HG03442 (cell line): ENCODE results near the gene TMEM225B.
"Not testable (repeated sequence)": the region's sequence is repeated elsewhere in the genome, so short reads cannot be mapped to it uniquely, and the experiment has no call there.

Source experiments
- ATAC-seq: cut with Tn5 transposase; IDR thresholded peaks from one replicate; pipeline ENCODE4 v1.9.1; 2021; ENCODE audit warnings: mild to moderate bottlenecking, moderate library complexity; ENCODE audit not compliant: unreplicated experiment

The TMEM225B gene, protein sequence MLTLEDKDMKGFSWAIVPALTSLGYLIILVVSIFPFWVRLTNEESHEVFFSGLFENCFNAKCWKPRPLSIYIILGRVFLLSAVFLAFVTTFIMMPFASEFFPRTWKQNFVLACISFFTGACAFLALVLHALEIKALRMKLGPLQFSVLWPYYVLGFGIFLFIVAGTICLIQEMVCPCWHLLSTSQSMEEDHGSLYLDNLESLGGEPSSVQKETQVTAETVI

DNA sequence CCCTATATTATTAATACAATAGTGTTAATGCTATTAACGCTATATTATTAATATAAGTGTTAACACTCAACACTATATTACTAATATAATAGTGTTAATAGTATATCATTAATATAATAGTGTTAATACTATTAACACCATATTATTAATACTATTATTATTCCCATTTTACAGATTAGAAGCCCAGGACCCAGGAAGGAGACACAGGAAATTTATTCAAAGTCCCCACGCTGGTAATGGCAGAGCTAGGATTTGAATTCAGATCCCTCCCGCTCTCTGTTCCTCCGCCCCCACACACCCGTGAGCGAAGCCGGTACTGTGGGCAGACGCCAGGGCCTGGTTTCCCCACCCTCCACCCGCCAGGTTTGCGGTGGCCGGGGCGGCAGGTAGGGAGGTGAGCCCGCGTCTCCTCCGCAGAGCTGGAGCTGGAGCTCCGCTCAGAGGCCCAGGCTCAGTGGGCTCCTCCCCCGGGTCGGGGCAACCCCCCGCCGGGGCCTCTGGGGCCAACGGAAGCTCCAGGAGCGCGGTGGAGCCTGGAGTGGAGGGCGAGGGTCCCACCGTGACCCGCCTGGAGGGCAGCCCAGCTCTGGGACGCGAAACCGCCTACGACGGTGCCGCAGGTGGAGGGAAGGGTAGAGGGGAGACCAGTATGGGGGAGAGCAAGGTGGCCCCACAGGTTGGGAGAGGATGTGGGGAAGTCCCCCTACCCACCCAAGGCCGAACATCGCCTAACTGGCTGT is at the start of gene TMEM225B:
TSS of gene TMEM225B (plus strand) at position 506 of the 740 bp plus-strand sequence. CDS start 6,122 bp downstream, outside the sequence.
- no peak for ATAC-seq

DNA sequence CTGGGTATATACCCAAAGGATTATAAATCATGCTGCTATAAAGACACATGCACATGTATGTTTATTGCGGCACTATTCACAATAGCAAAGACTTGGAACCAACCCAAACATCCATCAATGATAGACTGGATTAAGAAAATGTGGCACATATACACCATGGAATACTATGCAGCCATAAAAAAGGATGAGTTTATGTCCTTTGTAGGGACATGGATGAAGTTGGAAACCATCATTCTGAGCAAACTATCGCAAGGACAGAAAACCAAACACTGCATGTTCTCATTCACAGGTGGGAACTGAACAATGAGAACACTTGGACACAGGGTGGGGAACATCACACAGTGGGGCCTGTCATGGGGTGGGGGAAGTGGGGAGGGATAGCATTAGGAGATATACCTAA is 48.5 kb upstream of the TMEM225B start:
- not testable (repeated sequence) for ATAC-seq

DNA sequence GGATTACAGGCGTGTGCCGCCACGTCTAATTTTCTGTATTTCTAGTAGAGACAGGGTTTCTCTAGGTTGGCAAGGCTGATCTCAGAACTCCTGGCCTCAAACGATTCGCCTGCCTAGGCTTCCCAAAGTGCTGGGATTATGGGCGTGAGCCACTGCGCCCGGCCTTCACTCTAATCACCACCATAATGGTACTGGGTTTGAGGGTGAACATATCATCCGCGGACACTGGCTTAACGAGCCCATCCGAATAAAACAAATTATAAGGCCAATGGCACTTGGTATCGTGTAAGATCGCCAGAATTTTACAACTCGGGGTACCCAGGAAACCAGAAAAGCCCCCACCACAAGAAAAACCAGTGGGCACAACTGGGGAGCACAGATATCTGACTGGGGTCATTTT is 46.7 kb upstream of the TMEM225B start:
- no peak for ATAC-seq

DNA sequence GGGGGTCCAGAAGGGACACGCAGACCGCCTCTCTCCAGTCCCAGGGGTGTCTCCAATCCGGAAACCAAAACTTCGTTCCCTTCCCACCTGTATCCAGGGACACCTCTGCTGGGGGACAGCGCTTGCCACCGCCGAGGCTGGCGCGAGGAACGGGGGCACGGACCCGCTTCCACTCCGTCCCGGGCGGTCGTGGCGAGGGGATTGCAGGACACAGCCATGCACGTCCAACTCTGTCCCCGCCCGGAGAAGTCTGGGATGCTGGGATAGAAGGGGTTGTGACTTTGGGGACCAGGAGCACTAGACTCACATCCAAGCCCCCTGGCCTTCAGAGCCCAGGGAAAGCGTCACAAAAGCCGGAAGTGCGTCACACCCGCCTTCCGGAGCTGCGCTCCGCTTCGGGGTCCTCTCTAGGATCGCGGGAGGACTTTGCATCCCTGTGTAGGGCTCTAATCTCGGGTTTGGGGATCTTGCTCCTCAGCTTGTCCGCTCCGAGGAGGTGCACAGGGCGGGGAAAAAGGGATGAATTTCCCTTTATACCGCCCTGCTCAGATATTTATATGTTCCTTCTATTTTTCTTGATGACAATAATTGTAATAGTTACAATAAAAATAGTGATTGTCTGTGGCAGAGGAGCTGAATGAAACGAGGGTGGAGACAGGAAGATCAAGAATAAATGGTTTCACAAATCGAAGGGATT is 46.2 kb upstream of the TMEM225B start, which contains the start of gene FAM200A:
TSS of gene FAM200A (minus strand) at position 348 of the 697 bp plus-strand sequence. CDS start 3,707 bp downstream, outside the sequence.
- peak; percentile 92 for ATAC-seq

DNA sequence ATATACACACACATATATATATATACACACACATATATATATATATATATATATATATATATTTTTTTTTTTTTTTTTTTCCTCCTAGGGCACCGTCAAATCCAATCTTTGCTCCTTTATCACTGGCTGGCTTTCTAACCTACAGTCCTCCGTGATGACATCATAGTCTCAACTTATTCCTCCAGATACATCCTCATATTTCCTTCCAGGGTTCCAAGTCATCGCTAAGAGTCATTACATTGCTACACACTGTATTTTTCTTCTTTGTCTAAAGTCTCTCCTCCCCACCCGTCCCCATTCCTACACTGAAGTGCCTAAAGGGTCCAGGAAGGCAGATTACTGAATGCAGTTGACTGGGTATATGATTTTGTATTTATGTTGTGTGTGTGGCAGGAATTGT is 45.0 kb upstream of the TMEM225B start:
- no peak for ATAC-seq

DNA sequence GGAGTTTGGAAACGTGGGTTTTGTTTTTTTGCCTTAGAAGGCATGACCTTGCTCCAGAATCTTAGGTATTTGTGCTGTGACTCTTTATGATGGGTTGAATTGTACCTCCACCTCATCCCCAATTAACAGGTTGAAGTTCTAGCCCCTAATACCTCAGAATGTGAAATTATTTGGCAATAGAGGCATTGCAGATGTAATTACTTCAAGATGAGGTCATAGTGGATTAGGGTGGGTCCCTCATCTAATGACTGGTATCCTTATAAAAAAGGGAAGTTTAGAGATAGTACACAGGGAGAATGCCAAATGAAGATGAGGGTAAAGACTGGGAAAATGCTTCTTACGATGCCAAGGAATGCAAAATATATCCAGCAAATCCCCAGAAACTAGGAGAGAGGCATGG is 43.1 kb upstream of the TMEM225B start:
- ATAC-seq, result no peak

DNA sequence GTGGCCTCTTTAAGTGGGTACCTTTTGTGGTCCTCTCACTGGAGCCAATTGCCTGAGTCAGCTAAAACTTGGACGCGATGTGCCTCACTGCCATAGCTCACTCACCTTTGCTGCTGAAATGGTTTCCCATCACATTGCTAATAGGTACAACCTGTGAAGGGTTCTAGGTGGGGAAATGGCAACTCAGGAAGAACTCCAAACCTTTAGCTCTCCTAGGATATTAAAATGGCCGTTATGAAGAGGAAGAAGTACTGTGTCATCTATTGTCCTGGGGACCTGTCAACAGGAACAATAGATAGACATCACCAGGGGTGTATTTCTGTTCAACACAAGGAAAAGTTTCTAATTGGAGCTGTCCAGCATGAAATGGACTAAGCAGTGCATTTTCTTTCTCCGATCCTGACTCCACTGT is 40.9 kb upstream of the TMEM225B start:
- ATAC-seq, result no peak

DNA sequence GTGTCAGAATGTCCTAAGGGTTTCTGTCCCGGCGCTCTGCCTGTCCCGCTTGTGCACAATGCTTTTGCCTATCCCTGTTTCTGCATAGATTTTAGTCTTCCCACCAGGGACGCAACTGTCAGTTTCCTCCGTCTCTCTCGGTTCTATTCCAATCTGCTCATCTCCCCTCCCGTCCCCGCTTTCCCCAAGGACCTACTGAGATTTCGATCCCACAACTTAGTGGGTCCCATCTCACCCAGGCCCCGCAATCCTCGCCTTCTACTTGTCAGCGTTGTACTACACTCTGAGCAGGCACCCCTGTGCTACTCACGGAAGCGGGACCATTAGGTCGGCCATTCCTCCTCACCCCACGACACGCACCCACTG is 40.1 kb upstream of the TMEM225B start:
- peak; percentile 31 for ATAC-seq

DNA sequence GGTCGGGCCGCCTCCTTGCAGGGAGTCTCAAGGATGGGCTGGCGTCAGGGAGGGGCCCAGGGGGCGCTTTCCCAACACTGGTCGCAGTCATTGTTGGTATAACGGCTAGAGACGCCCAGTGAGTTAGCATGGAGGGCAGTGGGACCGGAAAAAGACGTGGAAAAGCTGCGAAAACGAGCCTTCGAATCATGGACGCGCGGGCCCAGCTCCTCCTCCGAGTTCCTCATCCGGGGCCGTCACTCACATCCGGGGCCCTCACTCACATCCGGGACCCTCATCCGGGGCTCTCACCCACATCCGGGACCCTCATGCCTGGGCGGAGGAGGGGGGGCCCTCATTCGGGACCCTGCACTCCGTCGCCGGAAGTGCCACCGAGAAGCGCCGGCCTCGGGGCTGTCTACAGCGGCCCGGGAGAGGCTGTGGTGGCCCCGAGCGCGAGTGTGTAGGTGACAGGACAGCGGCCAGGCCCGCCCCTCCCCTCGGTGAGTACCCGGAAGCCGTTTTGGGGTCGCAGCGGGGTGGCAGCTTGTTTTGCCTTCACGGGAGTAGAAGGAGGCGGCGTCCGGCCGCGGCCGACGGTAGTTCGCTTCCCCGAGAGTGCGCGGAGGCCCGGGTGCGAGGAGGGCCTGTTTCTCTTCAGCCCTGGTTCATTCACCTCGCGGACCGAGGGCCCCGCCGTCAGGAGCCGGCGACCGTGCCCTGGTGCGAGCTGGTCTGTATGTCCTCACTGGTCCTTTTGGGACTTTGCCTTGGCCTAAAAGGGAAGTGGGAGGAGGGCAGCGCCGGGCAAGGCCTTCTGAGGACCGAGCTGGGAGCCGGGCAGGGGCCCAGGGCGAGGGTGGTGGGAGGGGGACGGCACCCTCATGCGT is 39.5 kb upstream of the TMEM225B start, which contains the start of gene ZNF655:
TSS of gene ZNF655 (plus strand) at position 337 of the 869 bp plus-strand sequence. CDS start 1,918 bp downstream, outside the sequence.
- peak; percentile 71 for ATAC-seq

DNA sequence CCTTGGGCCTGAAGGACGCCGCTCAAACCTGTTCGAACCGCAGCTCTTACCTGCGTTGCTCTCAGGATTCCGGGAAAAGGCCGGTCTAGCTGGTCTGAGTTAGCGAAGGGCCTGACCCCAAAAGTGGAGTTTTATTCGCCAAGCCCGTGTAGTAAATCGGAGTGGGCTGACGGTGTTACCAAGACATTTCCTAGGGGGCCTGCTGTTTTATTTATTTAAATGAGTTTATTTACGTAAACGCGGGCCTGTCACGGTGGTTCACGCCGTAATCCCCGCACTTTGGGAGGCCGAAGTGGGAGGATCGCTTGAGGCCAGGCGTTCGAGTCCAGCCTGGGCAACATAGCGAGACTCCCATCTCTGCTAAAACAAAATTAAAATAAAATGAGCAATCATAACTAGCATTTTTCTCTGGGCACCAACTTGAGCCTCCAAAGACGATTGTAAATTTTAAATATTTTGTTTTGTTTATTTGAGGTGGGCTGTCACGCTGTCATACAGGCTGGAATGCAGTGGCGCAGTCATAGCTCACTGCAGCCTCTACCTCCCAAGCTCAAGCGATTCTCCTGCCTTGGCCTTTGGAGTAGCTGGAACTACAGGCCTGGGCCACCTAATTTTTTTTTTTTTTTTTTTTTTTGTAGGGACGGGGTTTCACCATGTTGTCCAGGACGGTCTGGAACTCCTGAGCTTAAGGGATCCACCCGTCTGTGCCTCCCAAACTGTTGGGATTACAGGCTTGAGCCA is 38.7 kb upstream of the TMEM225B start:
- ATAC-seq, result no peak

DNA sequence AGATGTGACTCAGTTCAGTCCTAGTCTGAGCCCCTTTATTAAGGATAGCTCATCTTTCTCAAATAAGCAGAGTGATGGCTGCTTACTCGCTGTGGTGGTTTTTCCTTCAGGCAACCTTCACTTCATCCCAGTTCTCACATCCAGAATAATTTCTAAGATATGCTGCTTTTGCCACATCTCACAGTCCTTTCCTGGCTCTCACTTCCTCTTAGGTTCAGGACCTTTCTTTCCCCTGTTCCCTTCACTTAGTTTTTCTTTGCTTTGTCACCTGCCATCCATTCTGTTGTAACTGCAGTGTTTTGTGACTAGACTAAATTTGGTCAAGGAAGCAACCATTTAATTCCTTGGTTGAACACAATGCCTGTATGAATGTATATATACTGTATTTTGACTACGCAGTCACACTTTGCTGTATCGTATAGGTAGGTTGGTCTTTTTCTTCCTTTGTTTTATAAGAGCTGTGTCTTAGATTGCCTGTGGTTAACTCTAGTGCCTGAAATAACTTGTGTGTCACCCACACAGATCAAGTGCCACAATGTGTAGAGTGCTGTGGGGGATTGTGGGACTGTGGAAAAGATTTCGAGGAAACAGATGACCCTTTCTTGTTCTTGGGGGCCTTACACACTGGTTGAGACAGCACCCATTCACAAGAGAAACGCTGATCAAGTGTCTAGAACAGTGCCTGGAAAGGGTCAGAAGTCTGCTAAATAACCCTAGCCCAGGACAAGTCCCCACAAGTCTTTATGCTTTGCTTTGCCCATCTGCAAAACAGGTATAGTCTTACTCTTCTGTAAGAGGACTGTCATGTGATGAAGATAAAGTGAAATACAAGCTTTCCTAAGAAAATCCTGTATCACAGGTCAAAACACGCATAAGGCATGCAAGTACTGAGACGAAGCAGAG is 37.0 kb upstream of the TMEM225B start:
- no peak for ATAC-seq

DNA sequence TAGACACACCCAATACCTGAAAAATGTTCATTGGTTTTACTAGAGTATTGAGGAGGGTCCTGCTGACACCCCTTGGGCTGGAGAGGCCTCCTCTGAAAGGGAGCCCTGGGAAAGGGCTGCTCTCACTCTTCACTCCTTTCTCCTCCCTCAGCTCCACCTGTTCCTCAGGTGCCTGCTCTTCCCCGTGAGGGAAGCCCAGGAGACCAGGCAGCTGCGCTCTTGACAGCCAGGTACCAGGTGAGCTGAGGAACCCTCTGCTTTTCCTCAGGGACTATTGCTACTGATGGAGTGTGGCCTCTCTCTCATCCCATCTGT is 36.4 kb upstream of the TMEM225B start:
- no peak for ATAC-seq

DNA sequence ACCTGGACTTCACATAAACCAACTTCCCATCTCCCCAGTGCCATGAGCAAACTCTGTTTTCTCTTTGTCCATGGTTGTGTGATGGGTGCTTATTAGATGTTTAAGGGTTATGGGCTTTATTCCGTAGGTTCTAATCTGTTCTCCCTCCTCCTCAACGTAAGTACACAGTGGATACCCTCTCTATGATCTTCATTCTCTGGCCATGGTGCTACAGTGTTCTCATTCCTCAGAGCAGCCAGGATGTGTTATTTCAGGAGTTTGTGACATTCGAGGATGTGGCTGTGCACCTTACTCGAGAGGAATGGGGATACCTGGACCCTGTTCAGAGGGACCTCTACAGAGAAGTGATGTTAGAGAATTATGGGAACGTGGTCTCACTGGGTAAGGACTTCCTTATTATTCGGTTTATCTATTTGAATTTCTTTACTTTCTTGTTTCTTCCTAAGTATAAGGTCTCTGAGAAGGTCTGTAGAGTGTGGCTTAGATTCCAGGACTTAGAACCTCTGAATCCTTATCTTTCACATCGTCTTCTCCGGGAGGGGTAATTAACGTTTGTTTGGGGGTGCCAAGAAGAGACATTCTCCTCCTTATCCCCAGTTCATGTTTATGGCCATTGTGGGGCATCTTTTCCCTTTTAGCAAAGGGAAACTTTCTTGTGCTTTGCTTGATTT is 35.8 kb upstream of the TMEM225B start:
- ATAC-seq, result no peak

DNA sequence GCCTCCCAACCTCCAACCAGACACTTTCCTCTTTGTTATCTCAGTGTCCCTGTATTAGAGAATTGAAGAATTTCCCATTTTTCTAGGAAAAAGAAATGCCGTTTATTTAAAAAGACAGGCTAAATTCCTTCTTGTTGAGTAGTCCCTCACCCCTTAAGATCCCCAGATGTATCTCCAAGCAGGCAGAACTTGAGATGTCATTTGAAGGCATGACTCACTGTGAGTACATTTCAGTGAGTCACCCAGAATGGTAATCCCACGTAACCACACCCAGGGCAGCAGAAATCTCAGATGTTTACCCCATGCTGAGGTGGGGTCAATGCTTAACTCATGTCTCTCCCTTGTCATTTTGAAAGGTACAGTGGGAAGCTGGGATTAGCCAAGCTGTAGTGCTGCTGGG is 35.2 kb upstream of the TMEM225B start:
- no peak for ATAC-seq

DNA sequence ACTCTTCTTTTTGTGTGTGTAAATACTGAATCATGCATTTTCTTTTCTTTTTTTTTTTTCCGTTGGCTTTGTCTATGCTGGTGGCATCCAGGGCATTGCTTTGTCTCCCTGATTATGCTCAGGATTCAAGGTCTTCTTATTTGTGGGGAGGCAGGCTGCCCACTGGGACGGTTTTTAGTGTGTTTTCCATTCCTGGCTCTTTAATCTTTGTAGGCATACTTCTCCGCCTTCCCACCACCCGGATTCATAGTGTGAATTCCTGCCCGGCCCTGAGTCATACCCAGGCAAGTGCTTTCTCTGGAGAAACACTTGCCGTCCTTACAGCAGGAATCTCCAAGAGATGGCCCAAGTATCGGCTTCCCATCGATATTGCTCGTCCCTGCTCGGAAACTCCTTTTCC is 34.4 kb upstream of the TMEM225B start:
- ATAC-seq, result no peak

DNA sequence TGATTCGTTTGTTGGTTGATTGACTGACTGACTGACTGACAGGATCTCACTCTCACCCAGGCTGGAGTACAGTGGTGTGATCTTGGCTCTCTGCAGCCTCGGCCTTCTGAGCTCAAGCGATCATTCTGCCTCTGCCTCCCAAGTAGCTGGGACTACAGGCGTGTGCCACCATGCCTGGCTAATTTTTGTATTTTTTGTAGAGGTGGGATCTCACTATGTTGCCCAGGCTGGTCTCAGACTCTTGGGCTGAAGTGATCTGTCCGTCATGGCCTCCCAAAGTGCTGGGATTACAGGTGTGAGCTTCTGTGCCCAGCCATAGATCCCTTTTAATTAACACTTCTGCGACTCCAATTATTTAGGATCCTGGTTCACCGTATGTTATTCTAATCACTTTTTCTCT is 29.3 kb upstream of the TMEM225B start:
- ATAC-seq, result not testable (repeated sequence)

DNA sequence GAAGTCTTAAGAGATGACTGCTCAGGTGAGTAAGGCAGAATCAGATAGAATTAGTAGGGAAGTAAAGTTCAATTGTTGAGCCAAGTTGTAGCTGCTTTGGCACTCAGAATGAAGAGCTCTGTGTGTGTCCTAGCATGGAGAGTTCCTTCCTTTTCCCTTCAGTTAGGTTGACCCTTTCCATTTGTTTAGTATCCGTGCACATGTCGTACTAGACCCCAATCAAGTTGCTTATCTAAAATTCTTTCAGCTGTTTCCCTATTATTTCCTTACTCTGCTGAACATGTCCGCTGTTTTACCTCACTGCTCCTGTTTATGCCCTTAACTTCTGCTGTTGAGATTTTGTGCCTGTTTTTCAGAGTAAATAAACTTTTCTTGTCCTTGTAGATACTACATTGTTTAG is 26.3 kb upstream of the TMEM225B start:
- ATAC-seq, result no peak

DNA sequence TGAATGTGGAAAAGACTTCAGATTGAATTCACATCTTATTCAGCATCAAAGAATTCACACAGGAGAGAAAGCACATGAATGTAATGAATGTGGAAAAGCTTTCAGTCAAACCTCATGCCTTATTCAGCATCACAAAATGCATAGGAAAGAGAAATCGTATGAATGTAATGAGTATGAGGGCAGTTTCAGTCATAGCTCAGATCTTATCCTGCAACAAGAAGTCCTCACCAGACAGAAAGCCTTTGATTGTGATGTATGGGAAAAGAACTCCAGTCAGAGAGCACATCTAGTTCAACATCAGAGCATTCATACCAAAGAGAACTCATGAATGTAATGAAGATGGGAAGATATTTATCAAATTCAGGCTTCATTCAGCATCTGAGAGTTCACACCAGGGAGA is 24.8 kb upstream of the TMEM225B start:
- no peak for ATAC-seq

DNA sequence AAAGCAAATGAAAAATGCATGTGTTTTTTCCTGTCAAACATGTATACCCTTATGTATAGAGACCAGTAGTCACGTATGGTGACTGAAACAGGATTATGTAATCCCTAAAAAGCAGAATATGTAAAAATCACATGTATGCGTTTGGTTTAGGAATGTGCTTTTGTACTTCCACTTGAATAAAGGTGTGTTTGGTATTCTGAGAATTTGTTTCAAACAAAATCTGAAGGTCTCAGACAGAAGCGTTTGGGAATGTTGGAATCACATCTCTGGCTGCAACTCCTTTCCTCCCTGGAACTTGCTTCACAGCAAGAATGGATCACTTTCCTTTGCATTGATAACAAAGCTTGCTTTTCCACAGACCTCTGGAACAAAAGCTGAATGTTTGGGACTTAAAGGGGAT is 21.8 kb upstream of the TMEM225B start:
- no peak for ATAC-seq
